Natural killer cell (primary cell): ENCODE results near the gene MDK. TPM values are rescaled to one million over a fixed set of nuclear protein-coding genes. Genes with fewer than 3 reads are reported as not detected.
A peak's percentile ranks its signal among the peaks of the same experiment; 100 is the strongest.

Experiments
- ATAC-seq, 3 donors: fragments of 150-1000 bp in 2 of 3; fragments of 200-7000 bp in 1 of 3; cut with Tn5 transposase; 1 replicate in 1 of 3; 2 replicates in 2 of 3; pipeline ENCODE4 v1.10.0; 2021; ENCODE audit warnings: mild to moderate bottlenecking in 2 of 3, moderate library complexity in 2 of 3
- DNase-seq, 2 donors: peaks; one replicate each; pipeline versions ENCODE4 v3.0.0 to v3.0.0-alpha.2; 2013 to 2021; ENCODE audit warnings: mixed read lengths in 1 of 2
- H3K27ac ChIP-seq: one replicate; pipeline ENCODE4 v1.5.1; 2013; ENCODE audit warnings: mild to moderate bottlenecking, low read length
- H3K27me3 ChIP-seq: one replicate; pipeline ENCODE4 v1.6.1; 2013; ENCODE audit warnings: low read length; ENCODE audit not compliant: control insufficient read depth, insufficient read depth
- H3K36me3 ChIP-seq: one replicate; pipeline ENCODE4 v1.6.1; 2013; ENCODE audit warnings: low read length; ENCODE audit not compliant: control insufficient read depth, insufficient read depth
- H3K4me1 ChIP-seq: one replicate; pipeline ENCODE4 v1.6.1; 2013; ENCODE audit warnings: low read length; ENCODE audit not compliant: control insufficient read depth, insufficient read depth
- H3K4me3 ChIP-seq: one replicate; pipeline ENCODE4 v1.5.1; 2013; ENCODE audit warnings: low read length
- H3K9me3 ChIP-seq: one replicate; pipeline ENCODE4 v1.6.1; 2013; ENCODE audit warnings: low read length; ENCODE audit not compliant: control insufficient read depth, insufficient read depth
- H3K27ac Mint-ChIP-seq, 2 donors: one replicate each; pipeline ENCODE4 v1.8.0; 2022; ENCODE audit warnings: mild to moderate bottlenecking in 2 of 2, mixed read lengths in 2 of 2, moderate library complexity in 1 of 2
- H3K27me3 Mint-ChIP-seq, 2 donors: one replicate each; pipeline ENCODE4 v1.8.0; 2022; ENCODE audit warnings: low read depth in 2 of 2, mixed read lengths in 2 of 2
- H3K36me3 Mint-ChIP-seq: one replicate; pipeline ENCODE4 v1.8.0; 2022; ENCODE audit warnings: mixed read lengths
- H3K4me1 Mint-ChIP-seq, 2 donors: one replicate each; pipeline ENCODE4 v1.8.0; 2022; ENCODE audit warnings: mixed read lengths in 2 of 2
- H3K4me3 Mint-ChIP-seq: one replicate; pipeline ENCODE4 v1.8.0; 2022; ENCODE audit warnings: mild to moderate bottlenecking, moderate library complexity, mixed read lengths
- H3K9me3 Mint-ChIP-seq, 2 donors: one replicate each; pipeline ENCODE4 v1.8.0; 2022; ENCODE audit warnings: mixed read lengths in 2 of 2
- CTCF ChIP-seq: fragments of 200-600 bp; IDR thresholded peaks from one replicate; pipeline ENCODE4 v1.8.0; 2022; ENCODE audit warnings: antibody characterized with exemption
- WGBS: methylation state at CpG from one replicate; pipeline ENCODE4 v1.1.7; 2013; ENCODE audit warnings: missing lambda C conversion rate; ENCODE audit not compliant: insufficient coverage; 5-methylcytosine and 5-hydroxymethylcytosine counted together
- intact Hi-C: fragments of 100-400 bp; cut with micrococcal nuclease; formaldehyde crosslinking; loops from one replicate; pipeline ENCODE4 v1.14.2; 2022
- total RNA-seq, 4 donors: library from RNA; stranded (reverse); fragments of 120-200 nt in 1 of 4; gene quantifications; one replicate each; pipeline versions ENCODE4 v1.2.3 to v1.2.4, GENCODE V29; 2013 to 2022

Gene MDK
- total RNA-seq, 3 donors from 2014 or later (not counting 1 experiment from before 2014, with no cell fraction given) = 4.5 to 10.6 (median 6.3) TPM

GRCh38 chr11:46342239-46342638 is 39.2 kb upstream of the MDK start:
- DNase-seq (peak in 1 of 2 donors; percentile 53), ATAC-seq (no peak)
- Histone ChIP-seq H3K4me3 (no peak overlapping the region), H3K9me3 (no peaks in the 10 kb centered on the region), H3K36me3 (no peaks in the 10 kb centered on the region), H3K27me3 (peaks cover 2% of the 10 kb centered on the region), H3K27ac (no peak overlapping the region), H3K4me1 (peaks cover 45% of the 10 kb centered on the region)
- Mint-ChIP-seq H3K36me3 (no peaks in the 10 kb centered on the region), H3K4me1 (peaks cover 26 to 31% of the 10 kb centered on the region in 2 donors), H3K27ac (no peak overlapping the region), H3K27me3 (peaks cover 0 to 14% of the 10 kb centered on the region in 2 donors), H3K9me3 (no peaks in the 10 kb centered on the region), H3K4me3 (no peak overlapping the region)
- WGBS = 26% methylated on average over 5 of the region's 5 CpGs
- intact Hi-C loops = loop anchor here (10.0 kb wide), 1 partner anchor 217 kb away; the partner anchor contains the start of gene PHF21A
- no peak for TF ChIP-seq CTCF

DNA sequence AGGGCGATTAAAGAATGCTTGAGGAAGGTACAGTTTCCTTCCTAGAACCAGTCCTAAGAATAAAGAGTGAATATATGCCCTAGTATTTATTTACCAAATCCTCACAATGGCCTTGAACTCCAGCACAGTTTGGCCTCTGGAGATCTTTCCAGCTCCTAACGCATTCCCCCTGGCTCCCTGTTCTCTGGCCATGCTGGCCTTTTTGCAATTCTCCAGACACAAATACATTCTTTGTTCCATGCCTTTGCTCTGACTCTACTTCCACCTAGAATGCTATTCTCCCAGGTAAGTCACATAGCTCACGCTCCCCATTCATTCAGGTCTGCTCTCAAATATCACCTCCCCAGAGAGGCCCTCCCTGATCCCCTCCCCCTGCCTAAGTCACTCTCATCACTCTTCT is 37.9 kb upstream of the MDK start:
- Mint-ChIP-seq H3K4me1 (peaks cover 29 to 34% of the 10 kb centered on the region in 2 donors), H3K36me3 (no peaks in the 10 kb centered on the region), H3K9me3 (no peaks in the 10 kb centered on the region), H3K27ac (no peak overlapping the region), H3K27me3 (peaks cover 0 to 10% of the 10 kb centered on the region in 2 donors), H3K4me3 (no peak overlapping the region)
- no peak for ATAC-seq
- Histone ChIP-seq H3K27me3 (no peaks in the 10 kb centered on the region), H3K36me3 (no peaks in the 10 kb centered on the region), H3K4me3 (no peak overlapping the region), H3K4me1 (peaks cover 46% of the 10 kb centered on the region), H3K9me3 (no peaks in the 10 kb centered on the region), H3K27ac (no peak overlapping the region)
- TF ChIP-seq CTCF = no peak
- DNase-seq = no peak
- intact Hi-C loops = loop anchor here (10.0 kb wide), 1 partner anchor 219 kb away; the partner anchor contains the start of gene PHF21A
- WGBS = 96% methylated on average over 2 of the region's 3 CpGs

DNA sequence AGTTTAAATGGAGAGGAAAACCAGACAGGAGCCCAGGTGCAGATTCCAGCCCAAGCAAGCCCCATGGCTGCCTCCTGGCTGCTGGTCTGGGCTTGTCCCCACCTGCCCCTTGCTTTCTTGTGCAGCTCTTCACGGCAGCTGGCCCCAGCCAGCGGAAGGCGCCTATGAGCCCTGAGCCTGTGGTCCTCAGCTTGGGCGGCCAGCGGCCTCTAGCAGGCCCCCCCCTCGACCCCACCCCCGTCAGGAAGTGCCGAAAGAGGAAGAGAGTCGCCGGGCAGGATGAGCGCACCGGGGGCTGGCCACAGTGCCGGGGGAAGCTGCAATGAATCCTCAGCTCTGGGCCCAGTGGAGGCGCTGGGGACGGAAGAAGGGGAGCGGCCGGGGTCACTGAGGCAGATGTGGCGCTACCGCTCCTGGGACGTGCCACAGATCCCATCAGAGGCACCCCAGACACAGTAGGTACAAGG is 36.3 kb upstream of the MDK start:
- Mint-ChIP-seq H3K4me1 (peaks cover 43 to 46% of the 10 kb centered on the region in 2 donors), H3K4me3 (peak overlapping the region; percentile 92), H3K36me3 (no peaks in the 10 kb centered on the region), H3K27me3 (peaks cover 0 to 5% of the 10 kb centered on the region in 2 donors), H3K9me3 (no peaks in the 10 kb centered on the region), H3K27ac (peak overlapping the region; percentile 52 to 88)
- DNase-seq (peak in 1 of 2 donors; percentile 39), ATAC-seq (peak in 1 of 3 donors; percentile 12)
- H3K27me3 ChIP-seq = no peaks in the 10 kb centered on the region
- peak overlapping the region; percentile 39 for H3K27ac ChIP-seq
- no peak for TF ChIP-seq CTCF
- no peaks in the 10 kb centered on the region for H3K9me3 ChIP-seq
- 10% methylated on average over 20 of the region's 20 CpGs for WGBS
- intact Hi-C loops = loop anchor here (5.0 to 10.0 kb wide), 4 partner anchors 37 to 272 kb away; partner anchors contain the start of genes ATG13, HARBI1, MDK and PHF21A
- no peaks in the 10 kb centered on the region for H3K36me3 ChIP-seq
- H3K4me1 ChIP-seq = peaks cover 55% of the 10 kb centered on the region
- H3K4me3 ChIP-seq = peak overlapping the region; percentile 36
